H1 (cell line): ENCODE data around the gene RALGAPA2. TPM values are rescaled to one million over a fixed set of nuclear protein-coding genes. Genes with fewer than 3 reads are reported as not detected.

Experiments
- CTCF ChIA-PET: fragments of 300-600 bp; sonication (Branson Sonifier 250); formaldehyde crosslinking; loops from one replicate; lab custom pipeline; 2021; ENCODE audit not compliant: partially characterized antibody; lab: Charles Lee
- POLR2A ChIA-PET: fragments of 300-600 bp; sonication (Branson Sonifier 250); formaldehyde crosslinking; loops from one replicate; lab custom pipeline; 2021; ENCODE audit warnings: inconsistent platforms; ENCODE audit not compliant: partially characterized antibody; lab: Charles Lee
- DNase-seq, 2 experiments: peaks; one replicate each; pipeline versions ENCODE4 v3.0.0 to v3.0.0-alpha.2; 2010 to 2022; ENCODE audit warnings: low spot score in 2 of 2, low read depth in 1 of 2, mixed read lengths in 1 of 2
- FAIRE-seq: peaks from 2 replicates; lab custom pipeline; 2011; peaks lifted over from hg19 to GRCh38; lab: Jason Lieb, UNC
- H2AFZ ChIP-seq: 2 replicates; pipeline ENCODE4 v1.8.1; 2012; ENCODE audit warnings: low read length, inconsistent platforms
- H2AK5ac ChIP-seq: 2 replicates; pipeline ENCODE4 v1.6.1; 2013; ENCODE audit warnings: low read depth, low read length
- H2BK120ac ChIP-seq: replicated peaks from 2 replicates; pipeline ENCODE3; 2013; ENCODE audit warnings: low read depth, low read length, inconsistent platforms
- H2BK12ac ChIP-seq: 2 replicates; pipeline ENCODE4 v1.6.1; 2013; ENCODE audit warnings: low read depth, low read length
- H2BK15ac ChIP-seq: 2 replicates; pipeline ENCODE4 v1.6.1; 2013; ENCODE audit warnings: low read length
- H2BK20ac ChIP-seq: 2 replicates; pipeline ENCODE4 v1.6.1; 2013; ENCODE audit warnings: low read length
- H2BK5ac ChIP-seq: 2 replicates; pipeline ENCODE4 v1.6.1; 2013; ENCODE audit warnings: low read depth, low read length
- H3K14ac ChIP-seq: 2 replicates; pipeline ENCODE4 v1.6.1; 2013; ENCODE audit warnings: inconsistent platforms; ENCODE audit not compliant: insufficient read length
- H3K18ac ChIP-seq: 2 replicates; pipeline ENCODE4 v1.6.1; 2013; ENCODE audit warnings: low read length; ENCODE audit errors: extremely low read depth
- H3K23ac ChIP-seq: 2 replicates; pipeline ENCODE4 v1.6.1; 2013; ENCODE audit warnings: inconsistent platforms; ENCODE audit not compliant: insufficient read length
- H3K23me2 ChIP-seq: 2 replicates; pipeline ENCODE4 v1.6.1; 2013; ENCODE audit warnings: low read depth, low read length
- H3K27ac ChIP-seq: 2 replicates; pipeline ENCODE4 v1.6.1; 2011; ENCODE audit warnings: low read depth, low read length, inconsistent platforms
- H3K27me3 ChIP-seq, 4 experiments: replicated peaks in 1 of 4; 1 replicate in 1 of 4; 2 replicates in 3 of 4; pipeline versions ENCODE4 v1.6.1 to v1.8.1; 2011 to 2013; ENCODE audit warnings: low read length in 3 of 4, mild to moderate bottlenecking in 3 of 4, inconsistent platforms in 2 of 4, mixed read lengths in 2 of 4, moderate library complexity in 1 of 4; ENCODE audit not compliant: control insufficient read depth in 3 of 4, insufficient read depth in 3 of 4; ENCODE audit errors: extremely low read depth in 1 of 4
- H3K36me3 ChIP-seq, 4 experiments: 2 replicates each; pipeline versions ENCODE4 v1.6.1 to v1.8.1; 2011 to 2013; ENCODE audit warnings: mild to moderate bottlenecking in 4 of 4, low read length in 3 of 4, moderate library complexity in 2 of 4, control low read depth in 1 of 4, inconsistent platforms in 1 of 4; ENCODE audit not compliant: insufficient read depth in 4 of 4, control insufficient read depth in 2 of 4
- H3K4ac ChIP-seq: replicated peaks from 2 replicates; pipeline ENCODE3; 2013; ENCODE audit warnings: low read length, low read depth, mixed read lengths, inconsistent platforms; ENCODE audit not compliant: insufficient read length
- H3K4me1 ChIP-seq, 4 experiments: replicated peaks in 1 of 4; 1 replicate in 1 of 4; 2 replicates in 3 of 4; pipeline versions ENCODE4 v1.6.1 to v1.8.1; 2011 to 2013; ENCODE audit warnings: low read length in 3 of 4, inconsistent platforms in 2 of 4, mixed read lengths in 1 of 4; ENCODE audit not compliant: insufficient read depth in 4 of 4, control insufficient read depth in 3 of 4
- H3K4me2 ChIP-seq, 2 experiments: 2 replicates each; pipeline versions ENCODE4 v1.6.1 to v1.8.1; 2011 to 2013; ENCODE audit warnings: low read depth in 2 of 2, low read length in 2 of 2, control low read depth in 1 of 2, inconsistent platforms in 1 of 2, mild to moderate bottlenecking in 1 of 2; ENCODE audit not compliant: insufficient read depth in 1 of 2
- H3K4me3 ChIP-seq, 4 experiments: fragments of 200-600, 300-600 bp in 1 of 4; sonication (generic), shearing (Covaris generic), sonication (Bioruptor Twin) in 1 of 4; 2 replicates each; pipeline versions ENCODE4 v1.5.1 to v1.8.1; 2011 to 2016; ENCODE audit warnings: low read length in 4 of 4, low read depth in 3 of 4, control low read depth in 2 of 4, inconsistent platforms in 2 of 4, mild to moderate bottlenecking in 2 of 4, mixed read lengths in 1 of 4, moderate library complexity in 1 of 4; ENCODE audit not compliant: insufficient read depth in 2 of 4; ENCODE audit errors: extremely low read depth in 1 of 4
- H3K56ac ChIP-seq: replicated peaks from 2 replicates; pipeline ENCODE3; 2013; ENCODE audit warnings: low read depth, mild to moderate bottlenecking, mixed read lengths, low read length, inconsistent platforms; ENCODE audit not compliant: insufficient read length
- H3K79me1 ChIP-seq: 2 replicates; pipeline ENCODE4 v1.6.1; 2013; ENCODE audit warnings: low read depth, low read length, control low read depth
- H3K79me2 ChIP-seq, 2 experiments: 2 replicates each; pipeline versions ENCODE4 v1.6.1 to v1.8.1; 2012 to 2013; ENCODE audit warnings: low read length in 2 of 2, mild to moderate bottlenecking in 2 of 2, inconsistent platforms in 1 of 2; ENCODE audit not compliant: insufficient read depth in 2 of 2, control insufficient read depth in 1 of 2
- H3K9ac ChIP-seq, 4 experiments: replicated peaks in 1 of 4; 1 replicate in 1 of 4; 2 replicates in 3 of 4; pipeline versions ENCODE4 v1.6.1 to v1.8.1; 2011 to 2013; ENCODE audit warnings: low read depth in 3 of 4, low read length in 3 of 4, control low read depth in 2 of 4, mild to moderate bottlenecking in 2 of 4, moderate library complexity in 2 of 4, inconsistent platforms in 1 of 4; ENCODE audit errors: extremely low read depth in 1 of 4
- H3K9me3 ChIP-seq, 2 experiments: 2 replicates each; pipeline versions ENCODE4 v1.6.1 to v1.8.1; 2012 to 2013; ENCODE audit warnings: mild to moderate bottlenecking in 2 of 2, moderate library complexity in 2 of 2, control low read depth in 1 of 2, inconsistent platforms in 1 of 2, low read depth in 1 of 2, low read length in 1 of 2, mixed read lengths in 1 of 2; ENCODE audit not compliant: insufficient read depth in 2 of 2
- H4K20me1 ChIP-seq, 2 experiments: replicated peaks in 1 of 2; 2 replicates each; pipeline versions ENCODE3 to v1.8.1; 2011 to 2013; ENCODE audit warnings: inconsistent platforms in 2 of 2, low read length in 2 of 2, mild to moderate bottlenecking in 1 of 2; ENCODE audit not compliant: insufficient read depth in 2 of 2, control insufficient read depth in 1 of 2
- H4K5ac ChIP-seq: 2 replicates; pipeline ENCODE4 v1.6.1; 2013; ENCODE audit warnings: low read length, low read depth, mixed read lengths, inconsistent platforms; ENCODE audit not compliant: insufficient read length
- H4K8ac ChIP-seq: 2 replicates; pipeline ENCODE4 v1.8.0; 2013; ENCODE audit warnings: mild to moderate bottlenecking, moderate library complexity, low read length, inconsistent platforms; ENCODE audit not compliant: insufficient read depth; ENCODE audit errors: extremely low read depth
- H4K91ac ChIP-seq: replicated peaks from 2 replicates; pipeline ENCODE3; 2013; ENCODE audit warnings: low read length, mixed read lengths, inconsistent platforms; ENCODE audit not compliant: insufficient read length
- BRCA1 ChIP-seq: IDR thresholded peaks from 2 replicates; pipeline ENCODE4 v1.6.1; 2012; ENCODE audit warnings: low read depth, low read length, improper control_type of control experiment
- CBX8 ChIP-seq: fragments of 300-800, 300-1000 bp; sonication (generic); IDR thresholded peaks from 2 replicates; pipeline ENCODE4 v1.7.1; 2016; ENCODE audit warnings: low read depth, low read length, borderline replicate concordance
- CEBPB ChIP-seq: IDR thresholded peaks from 2 replicates; pipeline ENCODE4 v1.6.1; 2012; ENCODE audit warnings: low read depth, low read length
- CREB1 ChIP-seq: IDR thresholded peaks from 2 replicates; pipeline ENCODE4 v1.6.1; 2012; ENCODE audit warnings: inconsistent platforms
- EZH2 ChIP-seq: fragments of 200-600 bp; sonication (generic); IDR thresholded peaks from 2 replicates; pipeline ENCODE4 v1.7.1; 2012; ENCODE audit warnings: low read depth, mild to moderate bottlenecking, moderate library complexity, low read length, inconsistent platforms; ENCODE audit not compliant: severe bottlenecking
- JUN ChIP-seq: IDR thresholded peaks from 2 replicates; pipeline ENCODE4 v1.6.1; 2011; ENCODE audit warnings: low read depth, mild to moderate bottlenecking, improper control_type of control experiment, low read length
- NRF1 ChIP-seq: IDR thresholded peaks from 2 replicates; pipeline ENCODE4 v1.6.1; 2011; ENCODE audit warnings: mild to moderate bottlenecking, low read depth, low read length, improper control_type of control experiment
- RAD21 ChIP-seq, 2 experiments: IDR thresholded peaks in 1 of 2; conservative IDR thresholded peaks in 1 of 2; 2 replicates each; pipeline ENCODE4 v1.6.1; 2011; ENCODE audit warnings: low read depth in 2 of 2, low read length in 2 of 2, improper control_type of control experiment in 1 of 2, inconsistent platforms in 1 of 2, mild to moderate bottlenecking in 1 of 2, moderate library complexity in 1 of 2
- RBBP5 ChIP-seq: IDR thresholded peaks from 2 replicates; pipeline ENCODE4 v1.7.1; 2012; ENCODE audit warnings: low read depth, mild to moderate bottlenecking, inconsistent platforms, low read length, moderate library complexity, borderline replicate concordance
- RNF2 ChIP-seq: fragments of 200-900, 300-1000 bp; sonication (generic); IDR thresholded peaks from 2 replicates; pipeline ENCODE4 v1.7.1; 2016; ENCODE audit warnings: borderline replicate concordance, low read depth, mild to moderate bottlenecking, antibody characterized with exemption, low read length; ENCODE audit not compliant: poor library complexity, severe bottlenecking; ENCODE audit errors: missing control alignments
- SIN3A ChIP-seq, 2 experiments: IDR thresholded peaks in 1 of 2; conservative IDR thresholded peaks in 1 of 2; 2 replicates each; pipeline ENCODE4 v1.6.1; 2011 to 2012; ENCODE audit warnings: low read length in 2 of 2, improper control_type of control experiment in 1 of 2, low read depth in 1 of 2, mild to moderate bottlenecking in 1 of 2
- SP1 ChIP-seq: IDR thresholded peaks from 2 replicates; pipeline ENCODE4 v1.6.1; 2011; ENCODE audit warnings: low read depth, low read length
- TAF7 ChIP-seq: optimal IDR thresholded peaks from 2 replicates; pipeline ENCODE3; 2011; ENCODE audit warnings: low read depth, mild to moderate bottlenecking, inconsistent platforms, low read length, moderate library complexity, borderline replicate concordance
- YY1 ChIP-seq: IDR thresholded peaks from 2 replicates; pipeline ENCODE4 v1.6.1; 2011; ENCODE audit warnings: low read depth, mild to moderate bottlenecking, low read length
- WGBS, 2 experiments: shearing (Covaris generic) in 1 of 2; methylation state at CpG; one replicate each; pipeline versions ENCODE4 v1.1.6 to v1.1.7; 2013 to 2015; ENCODE audit warnings: low lambda C conversion rate in 2 of 2, mixed read lengths in 2 of 2, inconsistent platforms in 1 of 2, low coverage in 1 of 2, missing lambda C conversion rate in 1 of 2; ENCODE audit not compliant: insufficient replicate concordance in 2 of 2, insufficient coverage in 1 of 2, insufficient read length in 1 of 2; ENCODE audit errors: extremely low coverage in 1 of 2, missing lambda C conversion rate in 1 of 2; 5-methylcytosine and 5-hydroxymethylcytosine counted together
- polyA plus RNA-seq, 7 experiments: library from polyadenylated mRNA; depleted of rRNA in 3 of 7; stranded (reverse) in 5 of 7; unstranded in 2 of 7; fragments of >200 nt in 5 of 7; fragments of 200-250 nt in 2 of 7; gene quantifications; 1 replicate in 5 of 7; 2 replicates in 1 of 7; 4 replicates in 1 of 7; pipeline versions ENCODE4 v1.2.1 to v1.2.3, GENCODE V29; 2011 to 2013; ENCODE audit warnings: missing spikeins in 2 of 7, mixed read lengths in 2 of 7
- total RNA-seq: library from RNA; stranded (reverse); fragmentation: NEBNext Ultra II Directional; extraction: Animal tissue kit (Norgen Biotek cat#: 25700); gene quantifications from 2 replicates; pipeline ENCODE4 v1.2.1, GENCODE V29; 2021

Gene RALGAPA2
- total and polyA plus RNA-seq, 2 of the 8 experiments (the other 6 are each of a cell fraction or from before 2014, with no cell fraction given): 5.1 to 25.5 TPM

DNA sequence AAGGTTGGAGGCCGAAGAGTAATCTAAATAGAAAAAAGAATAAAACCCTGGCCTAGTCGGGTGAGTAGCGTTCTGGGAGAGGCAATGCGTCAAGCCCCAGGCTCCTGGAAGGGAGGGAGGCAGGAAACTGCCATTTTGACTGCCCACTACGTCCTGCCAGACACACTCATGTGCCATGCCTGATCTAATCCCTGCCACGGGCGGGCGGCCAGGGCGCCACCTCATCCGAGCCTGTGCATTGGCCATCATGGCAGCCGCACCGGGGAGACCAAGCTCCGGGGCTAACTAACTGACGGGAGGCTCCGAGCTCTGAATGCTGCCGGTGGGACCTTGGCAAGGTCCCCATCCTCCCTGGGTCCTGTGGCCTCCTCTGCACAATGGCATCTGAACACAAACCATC is 275.8 kb downstream of the RALGAPA2 start:
- H2BK15ac ChIP-seq: no peak overlapping the region
- FAIRE-seq (no peak), DNase-seq (no peak)
- H2AFZ ChIP-seq: no peak overlapping the region
- no peak overlapping the region for H3K4ac ChIP-seq
- H3K36me3 ChIP-seq: no peaks in the 10 kb centered on the region
- no peaks in the 10 kb centered on the region for H3K27me3 ChIP-seq
- H3K23me2 ChIP-seq: no peaks in the 10 kb centered on the region
- H3K14ac ChIP-seq: no peak overlapping the region
- H2BK12ac ChIP-seq: no peak overlapping the region
- no peak overlapping the region for H3K27ac ChIP-seq
- H3K4me3 ChIP-seq: no peak overlapping the region
- ChIA-PET CTCF (interaction anchor here (1.0 to 2.1 kb wide), 7 partner anchors 11 to 142 kb away, joined by 3 to 8 read pairs (median 4); no protein-coding TSS in a partner anchor), POLR2A (no interaction called here)
- no peak overlapping the region for H3K56ac ChIP-seq
- no peaks in the 10 kb centered on the region for H3K79me2 ChIP-seq
- no peak overlapping the region for H2BK20ac ChIP-seq
- H2BK120ac ChIP-seq: no peak overlapping the region
- no peak overlapping the region for H3K9ac ChIP-seq
- H2BK5ac ChIP-seq: no peak overlapping the region
- no peak overlapping the region for H3K23ac ChIP-seq
- peaks cover 0 to 4% (median 3%) of the 10 kb centered on the region in 4 experiments; a peak in 5 of 7 replicates for H3K4me1 ChIP-seq
- H4K91ac ChIP-seq: no peak overlapping the region
- no peak overlapping the region for H4K5ac ChIP-seq
- H3K79me1 ChIP-seq: no peaks in the 10 kb centered on the region
- H3K9me3 ChIP-seq: no peaks in the 10 kb centered on the region
- no peak overlapping the region for H3K4me2 ChIP-seq
- H3K18ac ChIP-seq: no peak overlapping the region
- 95% methylated on average over 16 of the region's 16 CpGs; no CpG with 5 or more reads in 1 of the 2 experiments for WGBS, 2 experiments
- no peak overlapping the region for H4K8ac ChIP-seq
- no peaks in the 10 kb centered on the region for H4K20me1 ChIP-seq
- H2AK5ac ChIP-seq: no peak overlapping the region
- TF ChIP-seq SP1: no peak
- no peak for TF ChIP-seq CBX8
- no peak for TF ChIP-seq NRF1
- no peak for TF ChIP-seq TAF7
- TF ChIP-seq RBBP5: no peak
- no peak for TF ChIP-seq RNF2
- TF ChIP-seq BRCA1: no peak
- no peak for TF ChIP-seq CREB1
- no peak for TF ChIP-seq CEBPB
- no peak for TF ChIP-seq YY1
- TF ChIP-seq JUN: no peak
- no peak for TF ChIP-seq EZH2
- TF ChIP-seq SIN3A (conservative IDR thresholded peaks at IDR 0.05 in 1 of 2, IDR thresholded peaks at IDR 0.05 in 1 of 2; ENCODE audit: low read depth in 1 of 2, low read length in 2 of 2): no peak
- TF ChIP-seq RAD21 (IDR thresholded peaks at IDR 0.05 in 1 of 2, conservative IDR thresholded peaks at IDR 0.05 in 1 of 2; ENCODE audit: low read depth in 2 of 2, low read length in 2 of 2): no peak
